Activated CD8-positive, alpha-beta T cell treated with anti-CD3 and anti-CD28 coated beads for 36 hours (primary cell): ENCODE results near the gene GSPT1. TPM values are rescaled to one million over a fixed set of nuclear protein-coding genes. Genes with fewer than 3 reads are reported as not detected.

Source experiments
- ATAC-seq: fragments of 200-7000 bp; cut with Tn5 transposase; one replicate; pipeline ENCODE4 v1.10.0; 2021; ENCODE audit warnings: mild to moderate bottlenecking, moderate library complexity
- CTCF ChIA-PET: fragments of 350-600 bp; sonication (Branson Sonifier 250); formaldehyde crosslinking; loops from one replicate; lab custom pipeline; 2021; ENCODE audit warnings: antibody characterized with exemption; lab: Charles Lee
- POLR2A ChIA-PET: fragments of 350-600 bp; sonication (Branson Sonifier 250); formaldehyde crosslinking; loops from one replicate; lab custom pipeline; 2021; ENCODE audit warnings: antibody characterized with exemption; lab: Charles Lee
- DNase-seq: peaks from one replicate; pipeline ENCODE4 v3.0.0-alpha.2; 2020
- H3K27ac Mint-ChIP-seq: one replicate; pipeline ENCODE4 v1.8.0; 2021; ENCODE audit warnings: mild to moderate bottlenecking, mixed read lengths
- H3K27me3 Mint-ChIP-seq: one replicate; pipeline ENCODE4 v1.8.0; 2021; ENCODE audit warnings: mixed read lengths
- H3K36me3 Mint-ChIP-seq: one replicate; pipeline ENCODE4 v1.8.0; 2021; ENCODE audit warnings: low read depth, mixed read lengths
- H3K4me1 Mint-ChIP-seq: one replicate; pipeline ENCODE4 v1.8.0; 2021; ENCODE audit warnings: low read depth, mixed read lengths
- H3K4me3 Mint-ChIP-seq: one replicate; pipeline ENCODE4 v1.8.0; 2021; ENCODE audit warnings: mild to moderate bottlenecking, moderate library complexity, mixed read lengths
- H3K9me3 Mint-ChIP-seq: one replicate; pipeline ENCODE4 v1.8.0; 2021; ENCODE audit warnings: mixed read lengths
- CTCF ChIP-seq: fragments of 200-600 bp; IDR thresholded peaks from one replicate; pipeline ENCODE4 v1.8.0; 2022; ENCODE audit warnings: antibody characterized with exemption, mild to moderate bottlenecking
- intact Hi-C: fragments of 100-400 bp; cut with micrococcal nuclease; formaldehyde crosslinking; loops from one replicate; pipeline ENCODE4 v1.10.0; 2022
- total RNA-seq, 2 experiments: library from RNA; stranded (reverse); gene quantifications; one replicate each; pipeline ENCODE4 v1.2.3, GENCODE V29; 2021

Gene GSPT1
- total RNA-seq, 2 experiments from 2014 or later: 202 to 204 TPM

GRCh38 chr16:11896486-11897176 lies 19.1 kb downstream of the GSPT1 start:
- no peak for DNase-seq
- POLR2A ChIA-PET: interaction anchor here (1.2 kb wide), 1 partner anchor 17 kb away, joined by 3 read pairs; no protein-coding TSS in a partner anchor
- peaks cover 40% of the 10 kb centered on the region for H3K36me3 Mint-ChIP-seq
- intact Hi-C loops: no loop called here
- peaks cover 45% of the 10 kb centered on the region for H3K4me1 Mint-ChIP-seq
- CTCF ChIA-PET: interaction anchor here (2.1 kb wide), 1 partner anchor 172 kb away, joined by 5 read pairs; no protein-coding TSS in a partner anchor
- H3K9me3 Mint-ChIP-seq: no peaks in the 10 kb centered on the region
- no peak for TF ChIP-seq CTCF
- H3K4me3 Mint-ChIP-seq: no peak overlapping the region
- peak overlapping the region; percentile 44 for H3K27ac Mint-ChIP-seq
- H3K27me3 Mint-ChIP-seq: no peaks in the 10 kb centered on the region
- no peak for ATAC-seq

GRCh38 chr16:11893571-11893970 lies 22.2 kb downstream of the GSPT1 start:
- peaks cover 46% of the 10 kb centered on the region for H3K36me3 Mint-ChIP-seq
- no peak for DNase-seq
- ChIA-PET POLR2A (no interaction called here), CTCF (interaction anchor here (1.3 kb wide), 1 partner anchor 10 kb away, joined by 3 read pairs; no protein-coding TSS in a partner anchor)
- H3K4me3 Mint-ChIP-seq: no peak overlapping the region
- H3K9me3 Mint-ChIP-seq: no peaks in the 10 kb centered on the region
- intact Hi-C loops: no loop called here
- peaks cover 19% of the 10 kb centered on the region for H3K4me1 Mint-ChIP-seq
- ATAC-seq: no peak
- no peak for TF ChIP-seq CTCF
- peak overlapping the region; percentile 11 for H3K27ac Mint-ChIP-seq
- no peaks in the 10 kb centered on the region for H3K27me3 Mint-ChIP-seq

GRCh38 chr16:11892761-11893160 lies 23.0 kb downstream of the GSPT1 start:
- CTCF ChIA-PET: no interaction called here
- intact Hi-C loops: no loop called here
- no peaks in the 10 kb centered on the region for H3K27me3 Mint-ChIP-seq

GRCh38 chr16:11890231-11890965 lies 25.4 kb downstream of the GSPT1 start:
- CTCF ChIA-PET: no interaction called here
- peaks cover 3% of the 10 kb centered on the region for H3K4me1 Mint-ChIP-seq

More at GRCh38 chr16:11892761-11893160, 23.0 kb downstream of the GSPT1 start:
- no peak for ATAC-seq
- DNase-seq: no peak
- H3K27ac Mint-ChIP-seq: no peak overlapping the region
- no peaks in the 10 kb centered on the region for H3K9me3 Mint-ChIP-seq
- peaks cover 44% of the 10 kb centered on the region for H3K36me3 Mint-ChIP-seq
- POLR2A ChIA-PET: interaction anchor here (1.3 kb wide), 1 partner anchor 41 kb away, joined by 4 read pairs; the partner anchor contains the start of gene RSL1D1
- TF ChIP-seq CTCF: no peak
- H3K4me1 Mint-ChIP-seq: peaks cover 14% of the 10 kb centered on the region
- no peak overlapping the region for H3K4me3 Mint-ChIP-seq

More at GRCh38 chr16:11890231-11890965, 25.4 kb downstream of the GSPT1 start:
- H3K27me3 Mint-ChIP-seq: no peaks in the 10 kb centered on the region
- POLR2A ChIA-PET: no interaction called here
- H3K36me3 Mint-ChIP-seq: peaks cover 49% of the 10 kb centered on the region
- TF ChIP-seq CTCF: no peak
- no peaks in the 10 kb centered on the region for H3K9me3 Mint-ChIP-seq
- ATAC-seq (no peak), DNase-seq (no peak)
- H3K4me3 Mint-ChIP-seq: no peak overlapping the region
- intact Hi-C loops: no loop called here
- no peak overlapping the region for H3K27ac Mint-ChIP-seq
